SK-N-SH treated with all-trans-retinoic acid at 6 μM for 48 hours (cell line): ENCODE data around the gene DNAH11.

Experiments
- ATAC-seq: fragments of 200-7000 bp; cut with Tn5 transposase; 3 replicates; pipeline ENCODE4 v1.9.1; 2020; ENCODE audit warnings: mild to moderate bottlenecking, moderate library complexity
- ARNTL ChIP-seq: fragments of 450-650 bp; formaldehyde crosslinking; IDR thresholded peaks from 2 replicates; pipeline ENCODE4 v1.5.0; 2020; ENCODE audit warnings: low read depth, mild to moderate bottlenecking, moderate library complexity, borderline replicate concordance
- BACH2 ChIP-seq: fragments of 250-450 bp; sonication (Bioruptor Pico); IDR thresholded peaks from 2 replicates; pipeline ENCODE4 v1.9.0; 2021; ENCODE audit warnings: mild to moderate bottlenecking, borderline replicate concordance
- CSDC2 ChIP-seq: fragments of 250-450 bp; sonication (Bioruptor Pico); IDR thresholded peaks from 2 replicates; pipeline ENCODE4 v1.5.0; 2020; ENCODE audit warnings: mild to moderate bottlenecking, moderate library complexity
- ESRRG ChIP-seq: fragments of 250-450 bp; sonication (Bioruptor Pico); IDR thresholded peaks from 2 replicates; pipeline ENCODE4 v1.6.1; 2021; ENCODE audit warnings: mild to moderate bottlenecking
- GLIS3 ChIP-seq: fragments of 250-450 bp; sonication (Bioruptor Pico); IDR thresholded peaks from 2 replicates; pipeline ENCODE4 v1.5.0; 2020; ENCODE audit warnings: mild to moderate bottlenecking, moderate library complexity
- ISL1 ChIP-seq: fragments of 250-450 bp; sonication (Bioruptor Pico); IDR thresholded peaks from 2 replicates; pipeline ENCODE4 v2.1.2; 2022; ENCODE audit warnings: mild to moderate bottlenecking, moderate library complexity
- OSR1 ChIP-seq: fragments of 250-450 bp; sonication (Bioruptor Pico); IDR thresholded peaks from 2 replicates; pipeline ENCODE4 v1.8.0; 2022; ENCODE audit warnings: moderate library complexity, mild to moderate bottlenecking, inconsistent platforms
- PPARA ChIP-seq: fragments of 250-450 bp; sonication (Bioruptor Pico); IDR thresholded peaks from 2 replicates; pipeline ENCODE4 v1.5.0; 2020; ENCODE audit warnings: mild to moderate bottlenecking, borderline replicate concordance
- SNAI2 ChIP-seq: fragments of 250-450 bp; sonication (Bioruptor Pico); IDR thresholded peaks from 2 replicates; pipeline ENCODE4 v1.5.0; 2020; ENCODE audit warnings: mild to moderate bottlenecking, moderate library complexity
- TCF4 ChIP-seq: fragments of 250-450 bp; sonication (Bioruptor Pico); IDR thresholded peaks from 2 replicates; pipeline ENCODE4 v1.8.0; 2021; ENCODE audit warnings: mild to moderate bottlenecking, moderate library complexity, borderline replicate concordance
- ZC3H10 ChIP-seq: fragments of 250-450 bp; sonication (Bioruptor Pico); IDR thresholded peaks from 2 replicates; pipeline ENCODE4 v1.5.1; 2021; ENCODE audit warnings: mild to moderate bottlenecking, moderate library complexity
- ZFP3 ChIP-seq: fragments of 250-450 bp; sonication (Bioruptor Pico); IDR thresholded peaks from 2 replicates; pipeline ENCODE4 v1.5.0; 2020; ENCODE audit warnings: mild to moderate bottlenecking, moderate library complexity
- ZFP30 ChIP-seq: fragments of 450-650 bp; formaldehyde crosslinking; IDR thresholded peaks from 2 replicates; pipeline ENCODE4 v1.5.0; 2022; ENCODE audit warnings: mild to moderate bottlenecking, moderate library complexity
- ZNF565 ChIP-seq: fragments of 450-650 bp; formaldehyde crosslinking; conservative IDR thresholded peaks from 2 replicates; pipeline ENCODE4 v1.5.0; 2020; ENCODE audit warnings: low read depth, mild to moderate bottlenecking, moderate library complexity
- ZNF70 ChIP-seq: fragments of 450-650 bp; formaldehyde crosslinking; IDR thresholded peaks from 2 replicates; pipeline ENCODE4 v1.5.0; 2020; ENCODE audit warnings: mild to moderate bottlenecking, moderate library complexity
- ZNF8 ChIP-seq: fragments of 450-650 bp; formaldehyde crosslinking; IDR thresholded peaks from 2 replicates; pipeline ENCODE4 v1.5.0; 2020; ENCODE audit warnings: mild to moderate bottlenecking, moderate library complexity
- TF ChIP-seq, protein P1 (sequence below): fragments of 250-450 bp; sonication (Bioruptor Pico); IDR thresholded peaks from 2 replicates; pipeline ENCODE4 v1.8.0; 2021; ENCODE audit warnings: low read depth, mild to moderate bottlenecking, moderate library complexity, borderline replicate concordance
- TF ChIP-seq, protein P2 (sequence below): fragments of 250-450 bp; sonication (Bioruptor Pico); IDR thresholded peaks from 2 replicates; pipeline ENCODE4 v1.5.0; 2020; ENCODE audit warnings: mild to moderate bottlenecking, moderate library complexity
- TF ChIP-seq, protein P3 (sequence below): fragments of 250-450 bp; sonication (Bioruptor Pico); IDR thresholded peaks from 2 replicates; pipeline ENCODE4 v1.5.1; 2020; ENCODE audit warnings: low read depth, mild to moderate bottlenecking, moderate library complexity

Gene DNAH11

GRCh38 chr7:21887353-21887752, 344.5 kb downstream of the DNAH11 start (continued):
- TF ChIP-seq, protein P1, sequence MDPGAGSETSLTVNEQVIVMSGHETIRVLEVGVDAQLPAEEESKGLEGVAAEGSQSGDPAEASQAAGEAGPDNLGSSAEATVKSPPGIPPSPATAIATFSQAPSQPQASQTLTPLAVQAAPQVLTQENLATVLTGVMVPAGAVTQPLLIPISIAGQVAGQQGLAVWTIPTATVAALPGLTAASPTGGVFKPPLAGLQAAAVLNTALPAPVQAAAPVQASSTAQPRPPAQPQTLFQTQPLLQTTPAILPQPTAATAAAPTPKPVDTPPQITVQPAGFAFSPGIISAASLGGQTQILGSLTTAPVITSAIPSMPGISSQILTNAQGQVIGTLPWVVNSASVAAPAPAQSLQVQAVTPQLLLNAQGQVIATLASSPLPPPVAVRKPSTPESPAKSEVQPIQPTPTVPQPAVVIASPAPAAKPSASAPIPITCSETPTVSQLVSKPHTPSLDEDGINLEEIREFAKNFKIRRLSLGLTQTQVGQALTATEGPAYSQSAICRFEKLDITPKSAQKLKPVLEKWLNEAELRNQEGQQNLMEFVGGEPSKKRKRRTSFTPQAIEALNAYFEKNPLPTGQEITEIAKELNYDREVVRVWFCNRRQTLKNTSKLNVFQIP (CRISPR knock-in tag): no peak
- TF ChIP-seq ZC3H10 (CRISPR knock-in tag) (no peak), OSR1 (no peak), ZNF565 (CRISPR knock-in tag) (no peak)
- TF ChIP-seq, protein P2, sequence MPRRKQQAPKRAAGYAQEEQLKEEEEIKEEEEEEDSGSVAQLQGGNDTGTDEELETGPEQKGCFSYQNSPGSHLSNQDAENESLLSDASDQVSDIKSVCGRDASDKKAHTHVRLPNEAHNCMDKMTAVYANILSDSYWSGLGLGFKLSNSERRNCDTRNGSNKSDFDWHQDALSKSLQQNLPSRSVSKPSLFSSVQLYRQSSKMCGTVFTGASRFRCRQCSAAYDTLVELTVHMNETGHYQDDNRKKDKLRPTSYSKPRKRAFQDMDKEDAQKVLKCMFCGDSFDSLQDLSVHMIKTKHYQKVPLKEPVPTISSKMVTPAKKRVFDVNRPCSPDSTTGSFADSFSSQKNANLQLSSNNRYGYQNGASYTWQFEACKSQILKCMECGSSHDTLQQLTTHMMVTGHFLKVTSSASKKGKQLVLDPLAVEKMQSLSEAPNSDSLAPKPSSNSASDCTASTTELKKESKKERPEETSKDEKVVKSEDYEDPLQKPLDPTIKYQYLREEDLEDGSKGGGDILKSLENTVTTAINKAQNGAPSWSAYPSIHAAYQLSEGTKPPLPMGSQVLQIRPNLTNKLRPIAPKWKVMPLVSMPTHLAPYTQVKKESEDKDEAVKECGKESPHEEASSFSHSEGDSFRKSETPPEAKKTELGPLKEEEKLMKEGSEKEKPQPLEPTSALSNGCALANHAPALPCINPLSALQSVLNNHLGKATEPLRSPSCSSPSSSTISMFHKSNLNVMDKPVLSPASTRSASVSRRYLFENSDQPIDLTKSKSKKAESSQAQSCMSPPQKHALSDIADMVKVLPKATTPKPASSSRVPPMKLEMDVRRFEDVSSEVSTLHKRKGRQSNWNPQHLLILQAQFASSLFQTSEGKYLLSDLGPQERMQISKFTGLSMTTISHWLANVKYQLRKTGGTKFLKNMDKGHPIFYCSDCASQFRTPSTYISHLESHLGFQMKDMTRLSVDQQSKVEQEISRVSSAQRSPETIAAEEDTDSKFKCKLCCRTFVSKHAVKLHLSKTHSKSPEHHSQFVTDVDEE (CRISPR knock-in tag): no peak

GRCh38 chr7:21887779-21888178, 344.9 kb downstream of the DNAH11 start:
- TF ChIP-seq ARNTL (no peak), TCF4 (no peak), OSR1 (no peak), SNAI2 (CRISPR knock-in tag) (no peak), BACH2 (CRISPR knock-in tag) (no peak), ZNF8 (CRISPR knock-in tag) (no peak), PPARA (no peak), ZFP30 (CRISPR knock-in tag) (no peak), ZC3H10 (CRISPR knock-in tag) (no peak), ZNF70 (CRISPR knock-in tag) (no peak), ZFP3 (no peak), CSDC2 (CRISPR knock-in tag) (no peak), ISL1 (CRISPR knock-in tag) (no peak)
- TF ChIP-seq, protein P2 (CRISPR knock-in tag): no peak
- TF ChIP-seq, protein P3, sequence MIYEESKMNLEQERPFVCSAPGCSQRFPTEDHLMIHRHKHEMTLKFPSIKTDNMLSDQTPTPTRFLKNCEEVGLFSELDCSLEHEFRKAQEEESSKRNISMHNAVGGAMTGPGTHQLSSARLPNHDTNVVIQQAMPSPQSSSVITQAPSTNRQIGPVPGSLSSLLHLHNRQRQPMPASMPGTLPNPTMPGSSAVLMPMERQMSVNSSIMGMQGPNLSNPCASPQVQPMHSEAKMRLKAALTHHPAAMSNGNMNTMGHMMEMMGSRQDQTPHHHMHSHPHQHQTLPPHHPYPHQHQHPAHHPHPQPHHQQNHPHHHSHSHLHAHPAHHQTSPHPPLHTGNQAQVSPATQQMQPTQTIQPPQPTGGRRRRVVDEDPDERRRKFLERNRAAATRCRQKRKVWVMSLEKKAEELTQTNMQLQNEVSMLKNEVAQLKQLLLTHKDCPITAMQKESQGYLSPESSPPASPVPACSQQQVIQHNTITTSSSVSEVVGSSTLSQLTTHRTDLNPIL: no peak
- TF ChIP-seq, all 23 proteins: peak for 0
- no peak for ATAC-seq

DNA sequence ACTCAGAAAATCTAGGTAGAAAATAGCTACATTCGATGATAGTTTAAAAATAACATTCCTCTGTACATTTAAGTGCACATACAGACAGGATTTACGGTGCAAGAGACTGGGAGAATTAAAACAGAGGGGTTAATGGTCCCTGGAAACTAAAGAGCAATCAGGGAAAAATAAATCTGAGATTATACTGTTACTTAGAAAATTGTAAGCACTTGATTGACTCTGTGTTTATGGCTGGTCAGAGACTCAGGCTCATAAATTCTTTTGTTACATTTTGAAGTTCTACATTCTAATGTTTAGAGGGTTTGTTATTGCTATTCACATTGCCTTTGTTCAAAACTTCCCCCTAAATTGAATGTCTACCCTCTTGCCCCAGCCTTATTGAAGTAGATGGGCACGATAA, 348.5 kb downstream of the DNAH11 start:
- TF ChIP-seq ZNF70 (CRISPR knock-in tag) (no peak), TCF4 (no peak), ZNF8 (CRISPR knock-in tag) (no peak), ZFP30 (CRISPR knock-in tag) (no peak), ISL1 (CRISPR knock-in tag) (no peak), GLIS3 (CRISPR knock-in tag) (no peak)
- TF ChIP-seq, all 23 proteins: peak for 0
- ATAC-seq: no peak

GRCh38 chr7:21893401-21893800, 350.6 kb downstream of the DNAH11 start:
- TF ChIP-seq, protein P2 (CRISPR knock-in tag): no peak
- TF ChIP-seq ESRRG (CRISPR knock-in tag) (no peak), TCF4 (no peak), ZFP30 (CRISPR knock-in tag) (no peak)
- TF ChIP-seq, protein P1 (CRISPR knock-in tag): no peak
- no peak for ATAC-seq
